Natural killer cell (primary cell): ENCODE data around the gene MED12L. TPM values are rescaled to one million over a fixed set of nuclear protein-coding genes. Genes with fewer than 3 reads are reported as not detected.
A peak's percentile ranks its signal among the peaks of the same experiment; 100 is the strongest.

ENCODE experiments used
- ATAC-seq, 3 donors: fragments of 150-1000 bp in 2 of 3; fragments of 200-7000 bp in 1 of 3; cut with Tn5 transposase; 1 replicate in 1 of 3; 2 replicates in 2 of 3; pipeline ENCODE4 v1.10.0; 2021; ENCODE audit warnings: mild to moderate bottlenecking in 2 of 3, moderate library complexity in 2 of 3
- DNase-seq, 2 donors: peaks; one replicate each; pipeline versions ENCODE4 v3.0.0 to v3.0.0-alpha.2; 2013 to 2021; ENCODE audit warnings: mixed read lengths in 1 of 2
- H3K27ac ChIP-seq: one replicate; pipeline ENCODE4 v1.5.1; 2013; ENCODE audit warnings: mild to moderate bottlenecking, low read length
- H3K27me3 ChIP-seq: one replicate; pipeline ENCODE4 v1.6.1; 2013; ENCODE audit warnings: low read length; ENCODE audit not compliant: control insufficient read depth, insufficient read depth
- H3K36me3 ChIP-seq: one replicate; pipeline ENCODE4 v1.6.1; 2013; ENCODE audit warnings: low read length; ENCODE audit not compliant: control insufficient read depth, insufficient read depth
- H3K4me1 ChIP-seq: one replicate; pipeline ENCODE4 v1.6.1; 2013; ENCODE audit warnings: low read length; ENCODE audit not compliant: control insufficient read depth, insufficient read depth
- H3K4me3 ChIP-seq: one replicate; pipeline ENCODE4 v1.5.1; 2013; ENCODE audit warnings: low read length
- H3K9me3 ChIP-seq: one replicate; pipeline ENCODE4 v1.6.1; 2013; ENCODE audit warnings: low read length; ENCODE audit not compliant: control insufficient read depth, insufficient read depth
- H3K27ac Mint-ChIP-seq, 2 donors: one replicate each; pipeline ENCODE4 v1.8.0; 2022; ENCODE audit warnings: mild to moderate bottlenecking in 2 of 2, mixed read lengths in 2 of 2, moderate library complexity in 1 of 2
- H3K27me3 Mint-ChIP-seq, 2 donors: one replicate each; pipeline ENCODE4 v1.8.0; 2022; ENCODE audit warnings: low read depth in 2 of 2, mixed read lengths in 2 of 2
- H3K36me3 Mint-ChIP-seq: one replicate; pipeline ENCODE4 v1.8.0; 2022; ENCODE audit warnings: mixed read lengths
- H3K4me1 Mint-ChIP-seq, 2 donors: one replicate each; pipeline ENCODE4 v1.8.0; 2022; ENCODE audit warnings: mixed read lengths in 2 of 2
- H3K4me3 Mint-ChIP-seq: one replicate; pipeline ENCODE4 v1.8.0; 2022; ENCODE audit warnings: mild to moderate bottlenecking, moderate library complexity, mixed read lengths
- H3K9me3 Mint-ChIP-seq, 2 donors: one replicate each; pipeline ENCODE4 v1.8.0; 2022; ENCODE audit warnings: mixed read lengths in 2 of 2
- CTCF ChIP-seq: fragments of 200-600 bp; IDR thresholded peaks from one replicate; pipeline ENCODE4 v1.8.0; 2022; ENCODE audit warnings: antibody characterized with exemption
- WGBS: methylation state at CpG from one replicate; pipeline ENCODE4 v1.1.7; 2013; ENCODE audit warnings: missing lambda C conversion rate; ENCODE audit not compliant: insufficient coverage; 5-methylcytosine and 5-hydroxymethylcytosine counted together
- intact Hi-C: fragments of 100-400 bp; cut with micrococcal nuclease; formaldehyde crosslinking; loops from one replicate; pipeline ENCODE4 v1.14.2; 2022
- total RNA-seq, 4 donors: library from RNA; stranded (reverse); fragments of 120-200 nt in 1 of 4; gene quantifications; one replicate each; pipeline versions ENCODE4 v1.2.3 to v1.2.4, GENCODE V29; 2013 to 2022

The MED12L gene
- total RNA-seq, 3 donors from 2014 or later (not counting 1 experiment from before 2014, with no cell fraction given): 3.0 to 6.5 (median 3.0) TPM

- peaks cover 18 to 20% of the 10 kb centered on the region in 2 donors for H3K27me3 Mint-ChIP-seq
- peaks cover 3% of the 10 kb centered on the region for H3K27me3 ChIP-seq
- no peak overlapping the region for H3K4me3 ChIP-seq
- no peaks in the 10 kb centered on the region for H3K9me3 Mint-ChIP-seq
- no peaks in the 10 kb centered on the region for H3K4me1 Mint-ChIP-seq
- H3K27ac Mint-ChIP-seq: no peak overlapping the region
- WGBS: 82% methylated on average over 6 of the region's 6 CpGs
- ATAC-seq (no peak), DNase-seq (no peak)
- no peaks in the 10 kb centered on the region for H3K36me3 Mint-ChIP-seq
- H3K36me3 ChIP-seq: no peaks in the 10 kb centered on the region
- no peak overlapping the region for H3K27ac ChIP-seq
- no peak overlapping the region for H3K4me3 Mint-ChIP-seq
- intact Hi-C loops: no loop called here
- peaks cover 4% of the 10 kb centered on the region for H3K4me1 ChIP-seq
- H3K9me3 ChIP-seq: no peaks in the 10 kb centered on the region
- no peak for TF ChIP-seq CTCF
These were observed 376.9 kb downstream of the MED12L start for GRCh38 chr3:151462278-151462780.

- Mint-ChIP-seq H3K36me3 (no peaks in the 10 kb centered on the region), H3K9me3 (no peaks in the 10 kb centered on the region), H3K4me3 (no peak overlapping the region), H3K27me3 (peaks cover 18 to 20% of the 10 kb centered on the region in 2 donors), H3K4me1 (no peaks in the 10 kb centered on the region), H3K27ac (no peak overlapping the region)
- DNase-seq (no peak), ATAC-seq (no peak)
- H3K27ac ChIP-seq: no peak overlapping the region
- WGBS: no CpG with 5 or more reads among the region's 1 CpG
- no peaks in the 10 kb centered on the region for H3K9me3 ChIP-seq
- peaks cover 3% of the 10 kb centered on the region for H3K27me3 ChIP-seq
- peaks cover 4% of the 10 kb centered on the region for H3K4me1 ChIP-seq
- intact Hi-C loops: no loop called here
- H3K4me3 ChIP-seq: no peak overlapping the region
- no peak for TF ChIP-seq CTCF
- no peaks in the 10 kb centered on the region for H3K36me3 ChIP-seq
These were observed 377.5 kb downstream of the MED12L start for GRCh38 chr3:151462991-151463390.

GRCh38 chr3:151467069-151467468, 381.6 kb downstream of the MED12L start:
- Mint-ChIP-seq H3K4me3 (no peak overlapping the region), H3K36me3 (no peaks in the 10 kb centered on the region), H3K27me3 (peaks cover 3 to 10% of the 10 kb centered on the region in 2 donors), H3K4me1 (no peaks in the 10 kb centered on the region), H3K9me3 (no peaks in the 10 kb centered on the region), H3K27ac (no peak overlapping the region)
- no peak overlapping the region for H3K4me3 ChIP-seq
- no peaks in the 10 kb centered on the region for H3K36me3 ChIP-seq
- H3K9me3 ChIP-seq: no peaks in the 10 kb centered on the region
- no CpG with 5 or more reads among the region's 1 CpG for WGBS
- no peak for ATAC-seq
- DNase-seq: no peak
- H3K27ac ChIP-seq: no peak overlapping the region
- TF ChIP-seq CTCF: no peak
- H3K27me3 ChIP-seq: no peaks in the 10 kb centered on the region
- intact Hi-C loops: no loop called here
- no peaks in the 10 kb centered on the region for H3K4me1 ChIP-seq

GRCh38 chr3:151468284-151468917, 382.9 kb downstream of the MED12L start:
- DNase-seq: peak in 1 of 2 donors; percentile 75
- Histone ChIP-seq H3K4me3 (no peak overlapping the region), H3K27ac (no peak overlapping the region), H3K9me3 (no peaks in the 10 kb centered on the region), H3K36me3 (no peaks in the 10 kb centered on the region), H3K4me1 (no peaks in the 10 kb centered on the region), H3K27me3 (no peaks in the 10 kb centered on the region)
- peak; percentile 86 for TF ChIP-seq CTCF
- Mint-ChIP-seq H3K9me3 (no peaks in the 10 kb centered on the region), H3K4me1 (no peaks in the 10 kb centered on the region), H3K27me3 (peaks cover 0 to 10% of the 10 kb centered on the region in 2 donors), H3K27ac (no peak overlapping the region), H3K36me3 (no peaks in the 10 kb centered on the region), H3K4me3 (no peak overlapping the region)
- peak; percentile 50 to 80 (median 75) for ATAC-seq
- intact Hi-C loops: loop anchor here (1.0 to 2.0 kb wide), 2 partner anchors 370 to 450 kb away; no protein-coding TSS in a partner anchor
- WGBS: 62% methylated on average over 6 of the region's 9 CpGs
